HEK293 (cell line): ENCODE results near the gene ALDH16A1.

Experiments
- TCF7L2 ChIP-seq: IDR thresholded peaks from 2 replicates; pipeline ENCODE4 v1.6.1; 2011; ENCODE audit warnings: low read depth, mild to moderate bottlenecking, inconsistent platforms, low read length, moderate library complexity, borderline replicate concordance
- ZNF138 ChIP-seq: fragments of 450-650 bp; formaldehyde crosslinking; IDR thresholded peaks from 2 replicates; pipeline ENCODE4 v1.5.1; 2016; ENCODE audit warnings: missing biosample characterization, missing genetic modification characterization, borderline replicate concordance

- TF ChIP-seq TCF7L2 (no peak), ZNF138 (tag by site-specific recombination) (no peak)
Observed at GRCh38 chr19:49497789-49498103, 44.7 kb downstream of the ALDH16A1 start.
